Astrocyte (in vitro differentiated cells and primary cell): Measurements from ENCODE around the gene TCEAL4.
A peak's percentile ranks its signal among the peaks of the same experiment; 100 is the strongest.

Experiments used
- EZH2 ChIP-seq: IDR thresholded peaks from 2 replicates; pipeline ENCODE4 v1.6.1; 2012; ENCODE audit warnings: mild to moderate bottlenecking, low read length, inconsistent platforms; ENCODE audit not compliant: insufficient read depth
- TF ChIP-seq, protein P1 (sequence below): IDR thresholded peaks from 2 replicates; pipeline ENCODE4 v1.5.1; 2011; ENCODE audit warnings: low read depth, mild to moderate bottlenecking, inconsistent platforms, low read length, moderate library complexity; ENCODE audit not compliant: insufficient read depth

GRCh38 chrX:103629318-103630170 is 44.2 kb downstream of the TCEAL4 start:
- TF ChIP-seq, protein P1, sequence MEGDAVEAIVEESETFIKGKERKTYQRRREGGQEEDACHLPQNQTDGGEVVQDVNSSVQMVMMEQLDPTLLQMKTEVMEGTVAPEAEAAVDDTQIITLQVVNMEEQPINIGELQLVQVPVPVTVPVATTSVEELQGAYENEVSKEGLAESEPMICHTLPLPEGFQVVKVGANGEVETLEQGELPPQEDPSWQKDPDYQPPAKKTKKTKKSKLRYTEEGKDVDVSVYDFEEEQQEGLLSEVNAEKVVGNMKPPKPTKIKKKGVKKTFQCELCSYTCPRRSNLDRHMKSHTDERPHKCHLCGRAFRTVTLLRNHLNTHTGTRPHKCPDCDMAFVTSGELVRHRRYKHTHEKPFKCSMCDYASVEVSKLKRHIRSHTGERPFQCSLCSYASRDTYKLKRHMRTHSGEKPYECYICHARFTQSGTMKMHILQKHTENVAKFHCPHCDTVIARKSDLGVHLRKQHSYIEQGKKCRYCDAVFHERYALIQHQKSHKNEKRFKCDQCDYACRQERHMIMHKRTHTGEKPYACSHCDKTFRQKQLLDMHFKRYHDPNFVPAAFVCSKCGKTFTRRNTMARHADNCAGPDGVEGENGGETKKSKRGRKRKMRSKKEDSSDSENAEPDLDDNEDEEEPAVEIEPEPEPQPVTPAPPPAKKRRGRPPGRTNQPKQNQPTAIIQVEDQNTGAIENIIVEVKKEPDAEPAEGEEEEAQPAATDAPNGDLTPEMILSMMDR: peak; percentile 32
- no peak for TF ChIP-seq EZH2
